Stimulated activated CD4-positive, alpha-beta T cell treated with anti-CD3 and anti-CD28 coated beads, Interleukin-1b, Interleukin-23, amount 100 ng/mL, for 1 hour (primary cell): ENCODE data around the gene NRG2.

Experiments
- DNase-seq, 2 donors: peaks; one replicate each; pipeline ENCODE4 v3.0.0-alpha.2; 2020; ENCODE audit warnings: low read depth in 2 of 2

The NRG2 gene

DNA sequence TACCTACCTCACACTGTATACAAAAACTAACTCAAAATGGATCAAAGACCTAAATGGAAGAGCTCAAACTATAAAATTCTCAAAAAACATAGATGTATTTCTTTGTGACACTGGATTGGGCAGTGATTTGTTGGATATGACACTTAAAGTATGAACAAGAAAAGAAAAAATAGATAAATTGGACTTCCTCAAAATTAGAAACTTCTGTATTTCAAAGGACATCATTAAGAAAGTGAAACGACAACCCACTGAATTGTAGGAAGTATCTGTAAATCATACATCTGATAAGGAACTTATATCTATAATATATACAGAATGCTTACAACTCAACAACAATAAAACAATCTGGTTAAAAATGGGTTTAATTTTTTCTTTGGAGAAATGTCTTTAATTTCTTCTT lies 96.7 kb downstream of the NRG2 start:
- DNase-seq: no peak

DNA sequence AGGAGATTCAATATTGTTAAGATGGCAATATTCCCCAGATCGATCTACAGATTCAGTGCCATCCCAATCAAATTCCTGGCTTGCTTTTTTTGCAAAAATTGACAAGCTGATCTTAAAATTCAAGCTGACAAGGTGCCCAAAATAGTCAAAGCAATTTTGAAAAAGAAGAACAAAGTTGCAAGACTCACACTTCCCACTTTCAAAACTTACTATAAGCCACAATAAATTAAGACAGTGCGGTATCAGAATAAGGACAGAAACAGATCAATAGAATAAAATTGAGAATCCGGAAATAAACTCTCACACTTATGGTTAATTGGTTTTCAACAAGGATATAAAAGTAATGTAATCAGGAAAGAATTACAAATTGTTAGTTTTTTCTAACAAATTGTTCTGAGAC lies 97.1 kb downstream of the NRG2 start:
- no peak for DNase-seq

GRCh38 chr5:139942243-139942642 lies 100.9 kb downstream of the NRG2 start:
- DNase-seq: no peak

GRCh38 chr5:139930406-139930805 lies 112.7 kb downstream of the NRG2 start:
- DNase-seq: no peak

GRCh38 chr5:139926797-139927503 lies 116.1 kb downstream of the NRG2 start:
- no peak for DNase-seq

DNA sequence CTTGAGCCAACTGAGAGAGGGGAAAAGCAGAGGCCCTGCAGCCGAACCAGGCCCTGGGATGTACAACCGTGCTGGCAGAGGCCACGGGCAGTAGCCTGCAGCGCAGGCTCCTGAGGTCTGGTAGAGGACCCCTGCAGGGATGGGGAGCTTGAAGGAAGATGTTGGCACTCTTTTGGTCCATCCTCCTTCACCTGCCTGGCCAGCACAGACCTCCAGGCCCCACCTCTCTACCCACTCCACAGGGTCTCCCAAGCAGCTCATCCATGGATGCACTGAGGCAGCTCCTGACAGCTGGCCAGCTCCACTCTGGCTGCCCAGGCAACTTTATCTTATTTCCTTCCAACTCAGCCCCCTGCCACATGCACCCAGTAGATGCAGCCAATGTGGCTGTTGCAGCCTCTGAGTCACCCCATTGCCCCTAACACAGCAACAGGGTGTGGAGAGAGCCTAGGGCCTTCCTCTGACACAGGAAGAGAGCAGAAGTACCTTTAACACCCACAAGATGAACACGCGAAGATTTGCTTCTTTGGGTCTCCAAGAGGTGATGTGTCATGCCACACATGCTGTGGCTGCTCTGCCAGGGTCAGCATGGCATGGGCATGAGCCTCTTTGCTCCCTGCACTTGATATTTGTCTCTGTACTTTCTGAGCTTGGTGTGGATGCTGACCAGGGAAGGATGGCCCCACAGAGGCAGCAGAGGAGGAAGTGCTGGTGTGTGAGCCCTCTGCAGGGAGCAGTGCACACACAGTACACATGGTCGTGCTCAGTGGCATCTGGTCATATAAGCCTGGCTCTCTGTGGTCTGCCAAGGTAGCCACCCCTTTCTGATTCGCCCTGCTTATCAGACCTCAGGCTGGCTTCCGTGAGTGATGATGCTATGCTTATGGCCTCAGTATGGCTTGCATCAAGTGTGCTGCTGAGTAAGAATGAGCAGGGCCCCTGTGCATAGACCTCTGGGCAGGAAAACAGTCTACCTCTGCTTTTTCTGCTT lies 117.2 kb downstream of the NRG2 start:
- no peak for DNase-seq

DNA sequence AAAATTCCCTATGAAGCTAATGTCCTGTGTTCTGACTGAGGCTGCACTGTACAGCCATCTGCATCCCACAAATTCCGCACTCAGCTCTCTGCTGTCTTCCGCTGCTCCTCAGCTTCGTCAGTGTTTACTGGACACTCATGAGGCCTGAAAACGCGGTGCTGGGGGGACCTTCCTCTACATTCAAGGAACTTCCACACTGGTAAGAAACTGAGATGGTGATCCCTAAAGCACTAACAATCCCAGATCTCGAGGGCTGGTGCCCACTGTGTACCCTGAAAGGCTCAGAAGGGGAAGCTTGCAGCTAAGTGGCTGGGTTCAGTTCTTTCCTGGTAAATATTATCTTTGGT lies 117.9 kb downstream of the NRG2 start:
- no peak for DNase-seq

- no peak for DNase-seq
Observed at GRCh38 chr5:139924294-139925215, 118.5 kb downstream of the NRG2 start.

DNA sequence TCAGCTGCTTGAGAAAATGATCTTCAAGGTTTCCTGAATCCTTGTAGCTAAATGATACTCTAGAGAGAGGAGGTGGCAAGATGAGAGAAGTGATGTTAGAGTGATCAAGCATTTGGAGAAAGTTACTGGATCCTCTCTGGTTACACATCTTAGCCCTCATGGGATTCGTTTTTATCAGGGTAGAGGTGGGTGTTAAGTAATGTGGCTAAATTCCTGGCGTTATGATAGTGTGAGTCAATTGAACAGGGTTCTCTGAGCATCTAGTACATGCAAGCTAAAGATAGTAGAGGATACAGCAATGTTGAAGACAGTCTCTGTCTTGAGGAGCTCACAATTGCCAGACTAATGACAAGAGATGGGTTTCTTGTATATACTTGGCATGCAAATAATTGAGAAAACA lies 123.8 kb downstream of the NRG2 start:
- no peak for DNase-seq

DNA sequence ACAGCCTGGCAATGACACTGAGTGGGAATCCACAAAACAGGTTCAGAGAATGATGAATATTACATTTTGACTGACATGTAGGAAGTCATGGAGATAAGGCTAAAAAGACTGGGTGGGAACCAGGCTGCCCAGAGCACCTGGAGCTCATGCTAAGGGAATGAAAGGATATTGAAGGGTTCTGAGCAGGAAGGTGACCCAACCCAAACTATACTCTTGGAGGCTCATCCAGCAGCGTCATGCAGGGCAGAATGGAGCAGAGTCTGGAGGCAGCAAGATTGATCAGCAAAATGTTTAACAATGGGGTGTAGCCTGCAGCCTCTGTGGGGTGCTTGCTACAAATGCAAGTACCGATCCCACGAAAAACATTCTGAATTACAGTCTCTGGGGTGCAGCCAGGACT lies 127.3 kb downstream of the NRG2 start:
- DNase-seq: no peak

- no peak for DNase-seq
Observed at GRCh38 chr5:139915266-139915665, 127.8 kb downstream of the NRG2 start.

DNA sequence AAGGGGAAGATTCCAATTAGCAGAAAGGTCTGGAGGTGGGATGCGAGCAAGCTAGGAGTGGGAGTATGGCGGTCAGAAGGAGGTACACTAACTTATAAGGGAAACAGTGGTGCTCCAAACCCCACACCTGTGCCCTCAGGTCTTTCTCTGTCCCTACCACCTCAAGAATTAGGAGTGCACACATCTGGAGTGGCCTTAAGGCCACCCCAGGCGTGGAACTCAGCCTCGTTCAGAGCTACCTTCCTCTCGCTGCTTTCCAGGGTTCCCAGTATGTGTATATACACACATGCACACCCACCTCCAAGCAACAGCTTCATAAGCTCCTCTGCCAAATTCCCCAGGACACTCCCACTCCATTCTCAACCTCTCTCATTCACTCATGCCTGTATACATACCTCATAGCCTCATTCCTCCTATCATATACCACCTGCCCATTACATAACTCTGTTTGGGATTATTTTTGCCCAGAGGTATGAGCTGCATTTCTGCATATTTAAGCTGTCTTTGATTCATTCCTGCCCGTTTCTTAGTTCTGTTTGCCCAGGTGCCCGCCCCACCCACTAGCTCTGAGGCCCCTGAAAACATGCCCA lies 128.8 kb downstream of the NRG2 start:
- DNase-seq: no peak

DNA sequence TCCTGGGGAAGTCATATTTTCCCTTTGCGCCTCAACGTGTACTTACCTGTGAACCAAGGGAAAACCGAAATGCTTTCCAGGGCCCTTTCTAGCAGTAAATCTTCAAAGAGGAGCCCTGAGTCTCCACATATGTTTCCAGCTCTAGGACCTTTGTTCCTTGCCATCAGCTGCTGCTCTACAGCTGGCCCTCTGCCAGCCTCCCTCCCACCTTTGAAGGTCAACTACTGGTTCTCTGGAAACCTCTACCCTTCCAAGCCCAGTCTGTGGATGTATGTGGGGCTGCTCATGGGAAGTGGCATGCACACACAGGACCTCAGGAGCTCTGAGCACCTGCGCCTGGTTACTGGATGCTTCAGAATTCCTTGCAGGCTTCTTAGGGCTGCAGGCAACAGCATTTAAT lies 130.3 kb downstream of the NRG2 start:
- DNase-seq: no peak

DNA sequence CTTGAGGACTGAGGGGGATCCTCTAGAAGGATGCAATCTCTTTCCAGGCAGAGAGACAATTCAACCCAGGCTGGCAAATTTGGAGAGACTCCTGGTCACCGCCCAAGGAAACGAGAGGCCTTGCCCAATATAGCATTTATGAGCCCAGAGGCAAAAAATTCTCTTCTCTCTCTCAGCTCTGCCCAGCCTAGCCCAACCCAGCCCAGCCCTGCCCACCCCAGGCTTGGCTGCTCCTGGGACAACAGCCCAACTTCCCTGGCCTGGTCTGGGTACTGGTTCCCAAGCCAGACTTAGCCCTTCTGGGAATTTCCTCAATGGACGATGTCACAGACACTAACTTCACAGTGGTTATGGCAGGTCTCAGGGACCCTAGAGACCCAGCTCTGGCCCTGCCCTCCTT lies 130.9 kb downstream of the NRG2 start:
- DNase-seq: no peak

- DNase-seq: no peak
Observed at GRCh38 chr5:139911425-139912120, 131.5 kb downstream of the NRG2 start.

DNA sequence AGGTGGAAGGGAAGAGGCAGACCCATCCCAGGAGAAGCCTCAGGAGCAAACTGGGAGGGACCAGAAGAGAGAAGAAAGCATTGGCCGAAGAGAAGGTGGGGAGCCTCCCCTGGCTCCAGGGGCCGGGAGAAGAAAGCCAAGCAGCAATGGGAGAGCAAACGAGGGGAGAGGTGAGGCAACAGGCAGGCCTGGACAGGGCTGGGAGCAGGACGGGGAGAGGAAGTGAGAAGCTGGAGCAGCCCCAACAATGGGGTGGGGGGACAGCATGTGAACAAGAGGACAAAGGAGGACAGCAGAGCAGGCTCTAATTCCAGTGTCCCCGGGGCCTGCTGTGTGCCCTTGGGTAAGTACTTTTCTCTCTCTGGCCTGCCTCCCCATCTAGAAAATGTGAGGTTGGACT lies 132.2 kb downstream of the NRG2 start:
- DNase-seq: no peak

DNA sequence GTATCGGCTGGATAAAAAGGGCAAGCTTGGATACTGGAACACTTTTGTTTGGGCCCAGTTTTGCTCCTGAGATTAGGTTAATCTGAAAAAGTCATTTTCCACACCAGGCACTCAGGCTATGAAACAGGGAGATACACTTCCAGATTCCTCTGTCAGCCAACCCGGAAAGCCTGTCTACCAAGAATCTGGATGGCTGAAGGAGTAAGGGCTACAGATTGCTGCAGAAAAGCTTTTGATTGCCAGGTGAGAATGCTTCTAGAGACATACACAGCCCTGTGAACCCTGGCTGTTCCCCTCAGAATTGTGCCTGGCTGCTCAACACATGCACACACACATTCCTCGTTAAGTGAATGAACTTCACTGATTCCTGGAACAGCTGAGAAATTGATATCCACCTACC lies 133.1 kb downstream of the NRG2 start:
- no peak for DNase-seq

- no peak for DNase-seq
Observed at GRCh38 chr5:139908749-139909148, 134.3 kb downstream of the NRG2 start.

DNA sequence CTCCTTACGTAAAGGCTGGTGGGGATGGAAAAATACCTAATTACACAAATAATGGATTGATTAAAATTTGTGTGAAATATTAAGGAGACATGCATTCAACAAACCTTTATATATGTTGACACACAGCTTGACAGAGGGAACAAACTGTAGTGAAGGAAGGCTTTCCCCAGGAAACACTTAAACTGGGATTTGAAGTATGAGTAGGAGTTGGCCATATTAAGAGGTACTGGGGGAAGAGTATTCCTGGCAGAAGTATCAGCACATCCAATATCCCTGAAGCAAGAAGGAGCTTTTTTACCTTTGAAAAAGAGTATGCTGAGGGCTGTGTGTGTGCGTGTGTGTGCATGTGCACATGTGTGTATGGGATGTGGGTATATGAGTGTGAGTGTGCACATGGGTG lies 136.4 kb downstream of the NRG2 start:
- no peak for DNase-seq

DNA sequence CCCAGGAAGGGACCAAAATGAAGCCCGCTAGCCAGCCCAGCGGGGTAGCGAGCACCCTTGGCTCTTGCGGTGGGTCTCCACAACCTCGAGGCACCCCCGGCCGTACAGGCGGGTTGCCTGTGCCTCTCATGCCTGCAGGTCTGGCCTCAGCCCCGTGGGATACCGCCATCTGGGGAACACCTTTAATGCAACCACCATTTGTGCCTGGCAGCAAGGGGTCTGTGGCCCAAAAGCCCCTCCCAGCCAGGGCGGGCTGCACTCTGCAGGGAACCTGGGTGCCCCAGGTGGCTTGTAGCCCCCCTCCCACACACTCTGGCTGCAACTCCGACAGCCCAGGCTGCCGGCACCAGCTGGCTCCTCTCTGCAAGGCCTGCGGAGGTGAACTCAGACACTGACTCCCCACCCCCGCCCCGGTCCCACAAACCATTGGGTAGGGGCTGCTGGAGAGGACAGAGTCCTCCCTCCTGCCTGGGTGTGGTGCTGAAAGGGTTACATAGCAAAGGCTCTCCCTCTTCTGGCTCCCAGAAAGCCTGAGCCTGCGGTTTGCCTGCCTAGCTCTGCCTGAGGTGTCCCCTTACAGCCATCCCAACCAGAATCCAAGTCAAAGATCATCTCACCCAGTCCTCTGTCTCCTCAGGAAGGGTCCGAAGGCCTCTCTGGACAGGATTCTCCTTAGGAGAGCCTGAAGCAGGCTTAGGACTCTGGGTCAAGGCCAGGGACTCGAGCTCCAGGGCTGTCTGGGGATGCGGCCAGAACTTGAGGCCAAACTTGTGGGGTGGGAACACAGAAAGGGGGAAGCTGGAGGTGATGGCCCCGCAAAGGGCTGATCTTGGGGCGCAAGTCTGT lies 138.1 kb downstream of the NRG2 start:
- no peak for DNase-seq

DNA sequence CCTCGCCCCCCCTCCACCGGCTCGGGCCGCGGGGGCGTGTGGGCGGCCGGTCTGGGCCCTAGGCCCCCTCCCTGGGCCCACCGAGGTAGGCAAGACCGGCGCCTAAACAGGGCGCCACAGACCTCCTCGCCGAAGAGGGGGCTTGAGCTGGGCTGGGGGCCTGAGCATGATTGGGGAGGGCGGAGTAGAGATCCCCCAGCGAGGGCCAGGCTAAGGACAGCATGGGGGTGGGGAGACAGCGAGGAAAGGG lies 138.6 kb downstream of the NRG2 start:
- no peak for DNase-seq
